Ovary (tissue), 3 donors: ENCODE data around the gene VWA7.

Source experiments
- CTCF ChIP-seq, 3 donors: fragments of 450-650 bp in 2 of 3; fragments of 200-600 bp in 1 of 3; IDR thresholded peaks; one replicate each; pipeline versions ENCODE4 v1.5.1 to v1.8.0; 2016 to 2022; ENCODE audit warnings: antibody characterized with exemption in 3 of 3, mild to moderate bottlenecking in 1 of 3
- EP300 ChIP-seq: sonication (generic); formaldehyde crosslinking; IDR thresholded peaks from one replicate; pipeline ENCODE4 v1.6.1; 2017; ENCODE audit warnings: antibody characterized with exemption
- donor health status: DM: no; HTN: no; CAD: no.

- no peak for TF ChIP-seq EP300
- no peak for TF ChIP-seq CTCF (IDR thresholded peaks at IDR 0.05)
Observed at GRCh38 chr6:31764198-31764597, 12.9 kb downstream of the VWA7 start.
